ENCODE measurements around the gene HHIPL2. TPM values are rescaled to one million over a fixed set of nuclear protein-coding genes. Genes with fewer than 3 reads are reported as not detected.

The HHIPL2 gene
- total RNA-seq (2014; rRNA removed; shearing (Covaris generic)) (0.52 TPM in 1 of 2 replicates, not detected in the other), polyA plus RNA-seq (2016; fragmentation: Nextera tagmentation; extraction: Ambion mirVana) (not detected in 2 replicates)
- long read RNA-seq = 0 reads

DNA sequence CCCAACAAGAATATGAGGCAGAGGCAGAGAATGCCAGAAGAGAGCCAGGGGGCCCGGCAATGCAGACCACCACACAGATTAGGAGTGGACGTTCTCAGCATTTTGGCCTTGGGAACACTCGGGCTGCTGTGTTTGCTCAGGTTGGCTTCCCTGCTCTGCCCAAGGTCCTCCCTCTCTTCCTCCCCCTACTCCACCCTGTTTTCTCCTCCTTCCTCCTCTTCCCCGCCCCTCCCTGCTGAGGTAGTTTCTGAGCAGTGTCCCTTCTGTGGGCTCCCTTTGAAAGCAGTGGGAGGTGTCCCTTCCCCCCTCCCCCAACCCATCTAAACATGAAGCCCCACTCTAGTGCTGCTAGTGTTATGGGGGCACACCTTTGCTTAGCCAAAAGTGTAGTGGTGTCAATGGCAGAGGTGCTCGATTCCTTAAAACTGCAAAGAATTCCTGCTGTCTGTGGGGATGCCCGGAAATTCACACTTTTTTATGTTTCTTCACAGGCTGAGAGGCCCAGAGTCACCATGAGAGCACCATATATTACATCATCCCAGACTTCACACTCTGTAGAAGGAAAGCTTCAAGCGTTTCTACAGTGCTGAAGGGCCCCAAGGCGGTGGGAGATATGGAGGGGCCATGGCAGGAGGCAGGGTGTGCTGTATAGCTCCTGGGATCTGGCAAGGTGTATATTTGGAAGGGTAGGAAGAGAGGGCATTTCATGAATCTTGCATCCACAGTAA is at the start of gene HHIPL2:
HHIPL2 (minus strand) TSS at position 161 of the 728 bp plus-strand sequence; CDS start at position 101, 60 bp downstream.
- Histone ChIP-seq H3K27me3 (ENCODE audit: insufficient read depth) (no peaks in the 10 kb centered on the region), H3F3A (replicated peaks; ENCODE audit: low read depth) (no peaks in the 10 kb centered on the region), H3K36me3 (ENCODE audit: insufficient read depth) (no peaks in the 10 kb centered on the region), H3K4me1 (ENCODE audit: insufficient read depth) (peaks cover 3% of the 10 kb centered on the region; the same call in 1 of the 2 replicates), H3K9me2 (ENCODE audit: insufficient read depth) (no peaks in the 10 kb centered on the region), H3K79me2 (replicated peaks; ENCODE audit: insufficient read depth) (no peaks in the 10 kb centered on the region), H3K27ac (ENCODE audit: low read depth) (no peak within 1 kb of the TSS), H2AFZ (peak within 1 kb of the TSS; percentile 87), H4K20me1 (replicated peaks; ENCODE audit: insufficient read depth) (no peaks in the 10 kb centered on the region), H3K4me3 (no peak within 1 kb of the TSS), H3K4me2 (no peak within 1 kb of the TSS)
- H3K4me3 Mint-ChIP-seq = no peak within 1 kb of the TSS
- TF ChIP-seq ZNF114 (CRISPR knock-in tag; IDR thresholded peaks at IDR 0.05) (no peak), REST (IDR thresholded peaks at IDR 0.05; ENCODE audit: unreplicated experiment) (no peak), JUNB (IDR thresholded peaks at IDR 0.05; ENCODE audit: unreplicated experiment) (no peak), CREB1 (CRISPR knock-in tag; IDR thresholded peaks at IDR 0.05; ENCODE audit: low read depth) (no peak), CTCF (conservative IDR thresholded peaks at IDR 0.05; ENCODE audit: low read depth in 2 of 2) (no peak), EZH2phosphoT487 (IDR thresholded peaks at IDR 0.05; ENCODE audit: unreplicated experiment) (no peak), ZNF331 (CRISPR knock-in tag; IDR thresholded peaks at IDR 0.05; ENCODE audit: low read depth) (no peak), EZH2 (IDR thresholded peaks at IDR 0.05; ENCODE audit: low read depth, unreplicated experiment) (no peak)
- TF ChIP-seq, protein P1, sequence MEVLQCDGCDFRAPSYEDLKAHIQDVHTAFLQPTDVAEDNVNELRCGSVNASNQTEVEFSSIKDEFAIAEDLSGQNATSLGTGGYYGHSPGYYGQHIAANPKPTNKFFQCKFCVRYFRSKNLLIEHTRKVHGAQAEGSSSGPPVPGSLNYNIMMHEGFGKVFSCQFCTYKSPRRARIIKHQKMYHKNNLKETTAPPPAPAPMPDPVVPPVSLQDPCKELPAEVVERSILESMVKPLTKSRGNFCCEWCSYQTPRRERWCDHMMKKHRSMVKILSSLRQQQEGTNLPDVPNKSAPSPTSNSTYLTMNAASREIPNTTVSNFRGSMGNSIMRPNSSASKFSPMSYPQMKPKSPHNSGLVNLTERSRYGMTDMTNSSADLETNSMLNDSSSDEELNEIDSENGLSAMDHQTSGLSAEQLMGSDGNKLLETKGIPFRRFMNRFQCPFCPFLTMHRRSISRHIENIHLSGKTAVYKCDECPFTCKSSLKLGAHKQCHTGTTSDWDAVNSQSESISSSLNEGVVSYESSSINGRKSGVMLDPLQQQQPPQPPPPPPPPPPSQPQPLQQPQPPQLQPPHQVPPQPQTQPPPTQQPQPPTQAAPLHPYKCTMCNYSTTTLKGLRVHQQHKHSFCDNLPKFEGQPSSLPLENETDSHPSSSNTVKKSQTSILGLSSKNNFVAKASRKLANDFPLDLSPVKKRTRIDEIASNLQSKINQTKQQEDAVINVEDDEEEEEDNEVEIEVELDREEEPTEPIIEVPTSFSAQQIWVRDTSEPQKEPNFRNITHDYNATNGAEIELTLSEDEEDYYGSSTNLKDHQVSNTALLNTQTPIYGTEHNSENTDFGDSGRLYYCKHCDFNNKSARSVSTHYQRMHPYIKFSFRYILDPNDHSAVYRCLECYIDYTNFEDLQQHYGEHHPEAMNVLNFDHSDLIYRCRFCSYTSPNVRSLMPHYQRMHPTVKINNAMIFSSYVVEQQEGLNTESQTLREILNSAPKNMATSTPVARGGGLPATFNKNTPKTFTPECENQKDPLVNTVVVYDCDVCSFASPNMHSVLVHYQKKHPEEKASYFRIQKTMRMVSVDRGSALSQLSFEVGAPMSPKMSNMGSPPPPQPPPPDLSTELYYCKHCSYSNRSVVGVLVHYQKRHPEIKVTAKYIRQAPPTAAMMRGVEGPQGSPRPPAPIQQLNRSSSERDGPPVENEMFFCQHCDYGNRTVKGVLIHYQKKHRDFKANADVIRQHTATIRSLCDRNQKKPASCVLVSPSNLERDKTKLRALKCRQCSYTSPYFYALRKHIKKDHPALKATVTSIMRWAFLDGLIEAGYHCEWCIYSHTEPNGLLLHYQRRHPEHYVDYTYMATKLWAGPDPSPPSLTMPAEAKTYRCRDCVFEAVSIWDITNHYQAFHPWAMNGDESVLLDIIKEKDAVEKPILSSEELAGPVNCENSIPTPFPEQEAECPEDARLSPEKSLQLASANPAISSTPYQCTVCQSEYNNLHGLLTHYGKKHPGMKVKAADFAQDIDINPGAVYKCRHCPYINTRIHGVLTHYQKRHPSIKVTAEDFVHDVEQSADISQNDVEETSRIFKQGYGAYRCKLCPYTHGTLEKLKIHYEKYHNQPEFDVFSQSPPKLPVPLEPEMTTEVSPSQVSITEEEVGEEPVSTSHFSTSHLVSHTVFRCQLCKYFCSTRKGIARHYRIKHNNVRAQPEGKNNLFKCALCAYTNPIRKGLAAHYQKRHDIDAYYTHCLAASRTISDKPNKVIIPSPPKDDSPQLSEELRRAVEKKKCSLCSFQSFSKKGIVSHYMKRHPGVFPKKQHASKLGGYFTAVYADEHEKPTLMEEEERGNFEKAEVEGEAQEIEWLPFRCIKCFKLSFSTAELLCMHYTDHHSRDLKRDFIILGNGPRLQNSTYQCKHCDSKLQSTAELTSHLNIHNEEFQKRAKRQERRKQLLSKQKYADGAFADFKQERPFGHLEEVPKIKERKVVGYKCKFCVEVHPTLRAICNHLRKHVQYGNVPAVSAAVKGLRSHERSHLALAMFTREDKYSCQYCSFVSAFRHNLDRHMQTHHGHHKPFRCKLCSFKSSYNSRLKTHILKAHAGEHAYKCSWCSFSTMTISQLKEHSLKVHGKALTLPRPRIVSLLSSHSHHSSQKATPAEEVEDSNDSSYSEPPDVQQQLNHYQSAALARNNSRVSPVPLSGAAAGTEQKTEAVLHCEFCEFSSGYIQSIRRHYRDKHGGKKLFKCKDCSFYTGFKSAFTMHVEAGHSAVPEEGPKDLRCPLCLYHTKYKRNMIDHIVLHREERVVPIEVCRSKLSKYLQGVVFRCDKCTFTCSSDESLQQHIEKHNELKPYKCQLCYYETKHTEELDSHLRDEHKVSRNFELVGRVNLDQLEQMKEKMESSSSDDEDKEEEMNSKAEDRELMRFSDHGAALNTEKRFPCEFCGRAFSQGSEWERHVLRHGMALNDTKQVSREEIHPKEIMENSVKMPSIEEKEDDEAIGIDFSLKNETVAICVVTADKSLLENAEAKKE (CRISPR knock-in tag; IDR thresholded peaks at IDR 0.05) = no peak
- TF ChIP-seq, protein P2, sequence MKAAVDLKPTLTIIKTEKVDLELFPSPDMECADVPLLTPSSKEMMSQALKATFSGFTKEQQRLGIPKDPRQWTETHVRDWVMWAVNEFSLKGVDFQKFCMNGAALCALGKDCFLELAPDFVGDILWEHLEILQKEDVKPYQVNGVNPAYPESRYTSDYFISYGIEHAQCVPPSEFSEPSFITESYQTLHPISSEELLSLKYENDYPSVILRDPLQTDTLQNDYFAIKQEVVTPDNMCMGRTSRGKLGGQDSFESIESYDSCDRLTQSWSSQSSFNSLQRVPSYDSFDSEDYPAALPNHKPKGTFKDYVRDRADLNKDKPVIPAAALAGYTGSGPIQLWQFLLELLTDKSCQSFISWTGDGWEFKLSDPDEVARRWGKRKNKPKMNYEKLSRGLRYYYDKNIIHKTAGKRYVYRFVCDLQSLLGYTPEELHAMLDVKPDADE (IDR thresholded peaks at IDR 0.05) = no peak
- H3K9me3 Mint-ChIP-seq = no peaks in the 10 kb centered on the region
- peak; percentile 55 for ATAC-seq
- peaks cover 4% of the 10 kb centered on the region for H3K27me3 Mint-ChIP-seq (ENCODE audit: insufficient read depth, low read depth, poor library complexity)
- peak within 1 kb of the TSS; percentile 0; the same call in 1 of the 2 replicates for H3K27ac Mint-ChIP-seq
- peaks cover 10% of the 10 kb centered on the region for H3K4me1 Mint-ChIP-seq
- peak; percentile 14 for DNase-seq (ENCODE audit: low spot score)
- H3K36me3 Mint-ChIP-seq (ENCODE audit: low read depth) = no peaks in the 10 kb centered on the region; the same call in 2 of the 3 replicates
